ENCODE results near the gene CTSE. TPM values are rescaled to one million over a fixed set of nuclear protein-coding genes. Genes with fewer than 3 reads are reported as not detected.

The CTSE gene
- total and polyA plus RNA-seq, 12 donors: 0.07 to 0.11 TPM; not detected in 10

- no peaks in the 10 kb centered on the region for H3K36me3 ChIP-seq (replicated peaks in 1 of 2)
- 65 to 92% (median 78%) methylated on average over 1 to 4 of the region's 4 CpGs for WGBS, 4 donors
- TF ChIP-seq POLR2A (IDR thresholded peaks at IDR 0.05) (no peak), CTCF (IDR thresholded peaks at IDR 0.05) (no peak)
These were observed 47.7 kb downstream of the CTSE start for GRCh38 chr1:205976036-205976435.

DNA sequence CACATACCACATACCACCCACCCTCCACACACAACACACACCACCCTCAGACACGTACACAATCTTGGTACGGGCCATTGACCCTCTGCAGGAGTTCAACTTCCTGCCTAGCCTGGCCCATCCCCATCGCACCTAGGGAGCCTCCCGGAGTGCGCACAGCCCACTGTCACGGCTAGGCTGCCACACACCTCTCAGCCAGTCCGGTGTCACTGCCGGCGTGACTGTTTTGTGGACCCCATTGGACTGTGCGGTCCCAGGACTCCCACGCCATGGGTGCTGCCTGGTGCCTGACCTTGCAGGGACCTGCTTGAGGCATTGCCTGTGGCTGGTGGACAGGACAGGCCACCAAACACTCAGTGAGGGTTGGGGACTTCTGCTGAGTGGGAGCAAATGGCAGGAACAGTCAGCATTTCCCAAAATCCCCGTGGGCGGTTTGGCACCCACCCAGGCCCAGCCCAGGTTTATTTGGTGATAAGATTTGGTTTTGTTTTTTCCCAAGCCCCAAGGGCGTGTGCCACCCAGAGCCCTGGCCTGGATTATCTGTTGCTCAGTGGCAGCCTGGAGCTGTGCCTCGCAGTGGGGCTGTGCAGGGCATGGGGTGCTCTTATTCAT is 48.2 kb downstream of the CTSE start:
- TF ChIP-seq CTCF (IDR thresholded peaks at IDR 0.05): no peak
- no peak for TF ChIP-seq POLR2A (IDR thresholded peaks at IDR 0.05)
- no peaks in the 10 kb centered on the region for H3K9me3 ChIP-seq (replicated peaks in 1 of 3)
- no peaks in the 10 kb centered on the region for H3K4me1 ChIP-seq (replicated peaks in 1 of 2)
- no peak overlapping the region for H3K4me3 ChIP-seq
- no peaks in the 10 kb centered on the region for H3K36me3 ChIP-seq (replicated peaks in 1 of 2)
- H3K27ac ChIP-seq: no peak overlapping the region
- no peak for DNase-seq
- H3K27me3 ChIP-seq: no peaks in the 10 kb centered on the region
- WGBS, 4 donors: 73 to 78% (median 76%) methylated on average over 5 to 15 of the region's 15 CpGs
- intact Hi-C loops (cut with DNase I): loop anchor here in 1 of 2 donors (5.0 kb wide), 1 partner anchor 183 kb away; no protein-coding TSS in a partner anchor

More at GRCh38 chr1:205976036-205976435, 47.7 kb downstream of the CTSE start:
- H3K27ac ChIP-seq: no peak overlapping the region
- no peaks in the 10 kb centered on the region for H3K9me3 ChIP-seq (replicated peaks in 1 of 3)
- intact Hi-C loops (cut with DNase I): loop anchor here (2.0 to 5.0 kb wide), 2 partner anchors 57 to 184 kb away; no protein-coding TSS in a partner anchor
- DNase-seq: no peak
- no peak overlapping the region for H3K4me3 ChIP-seq
- no peaks in the 10 kb centered on the region for H3K27me3 ChIP-seq
- no peaks in the 10 kb centered on the region for H3K4me1 ChIP-seq (replicated peaks in 1 of 2)

DNA sequence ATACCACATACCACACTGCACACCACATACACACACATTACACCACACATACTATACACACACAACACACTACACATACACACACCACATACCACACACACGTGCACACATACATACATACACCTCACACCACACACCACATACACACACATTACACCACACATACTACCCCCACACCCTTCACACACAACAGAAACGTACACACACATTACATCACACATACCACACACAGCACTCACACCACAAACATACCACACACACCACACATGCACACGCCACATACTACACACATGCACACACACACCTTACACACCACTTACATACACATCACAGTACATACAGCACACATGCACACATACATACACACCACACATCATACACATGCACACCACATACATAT is 49.0 kb downstream of the CTSE start:
- no peaks in the 10 kb centered on the region for H3K9me3 ChIP-seq (replicated peaks in 1 of 3)
- H3K27ac ChIP-seq: no peak overlapping the region
- H3K36me3 ChIP-seq (replicated peaks in 1 of 2): no peaks in the 10 kb centered on the region
- no peak for TF ChIP-seq POLR2A (IDR thresholded peaks at IDR 0.05)
- TF ChIP-seq CTCF (IDR thresholded peaks at IDR 0.05): no peak
- intact Hi-C loops (cut with DNase I): loop anchor here in 1 of 2 donors (5.0 kb wide), 1 partner anchor 182 kb away; no protein-coding TSS in a partner anchor
- no peaks in the 10 kb centered on the region for H3K27me3 ChIP-seq
- DNase-seq: no peak
- H3K4me1 ChIP-seq (replicated peaks in 1 of 2): no peaks in the 10 kb centered on the region
- H3K4me3 ChIP-seq: no peak overlapping the region
- WGBS, 4 donors: 59 to 74% (median 68%) methylated on average over 3 of the region's 3 CpGs

- intact Hi-C loops (cut with DNase I): no loop called here
- Histone ChIP-seq H3K27me3 (no peaks in the 10 kb centered on the region), H3K36me3 (replicated peaks in 1 of 2) (no peaks in the 10 kb centered on the region), H3K9me3 (replicated peaks in 1 of 3) (no peaks in the 10 kb centered on the region), H3K4me3 (no peak overlapping the region), H3K4me1 (replicated peaks in 1 of 2) (no peaks in the 10 kb centered on the region), H3K27ac (no peak overlapping the region)
- 88 to 92% (median 90%) methylated on average over 8 of the region's 8 CpGs for WGBS, 4 donors
- DNase-seq: no peak
- TF ChIP-seq CTCF (IDR thresholded peaks at IDR 0.05) (no peak), POLR2A (IDR thresholded peaks at IDR 0.05) (no peak)
These were observed 50.1 kb downstream of the CTSE start for GRCh38 chr1:205973377-205974232.
